HG03060 (cell line): Measurements from ENCODE around the gene EXTL1.

ENCODE experiments used
- ATAC-seq: cut with Tn5 transposase; IDR thresholded peaks from one replicate; pipeline ENCODE4 v1.9.1; 2021; ENCODE audit warnings: low read depth, moderate number of reproducible peaks; ENCODE audit not compliant: unreplicated experiment

EXTL1 gene

DNA sequence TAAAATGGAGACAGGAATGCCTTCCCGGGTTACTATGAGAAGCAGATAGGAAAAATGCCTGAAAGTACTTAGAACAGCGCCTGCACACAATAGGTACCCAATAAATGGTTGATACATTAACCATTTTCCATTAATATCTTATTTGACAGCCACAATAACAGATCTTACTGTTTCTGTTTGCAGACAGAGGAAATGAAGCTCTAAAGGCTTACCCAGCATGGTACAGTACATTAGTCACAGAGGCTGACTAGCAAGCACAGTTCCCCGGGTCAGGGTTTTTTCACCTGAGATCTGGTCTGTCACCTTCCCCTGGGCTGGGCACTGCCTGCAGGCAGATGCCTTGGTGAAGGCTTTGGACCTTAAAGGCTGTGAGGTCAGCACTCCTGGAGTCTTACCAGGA, 43.0 kb downstream of the EXTL1 start:
- no peak for ATAC-seq

DNA sequence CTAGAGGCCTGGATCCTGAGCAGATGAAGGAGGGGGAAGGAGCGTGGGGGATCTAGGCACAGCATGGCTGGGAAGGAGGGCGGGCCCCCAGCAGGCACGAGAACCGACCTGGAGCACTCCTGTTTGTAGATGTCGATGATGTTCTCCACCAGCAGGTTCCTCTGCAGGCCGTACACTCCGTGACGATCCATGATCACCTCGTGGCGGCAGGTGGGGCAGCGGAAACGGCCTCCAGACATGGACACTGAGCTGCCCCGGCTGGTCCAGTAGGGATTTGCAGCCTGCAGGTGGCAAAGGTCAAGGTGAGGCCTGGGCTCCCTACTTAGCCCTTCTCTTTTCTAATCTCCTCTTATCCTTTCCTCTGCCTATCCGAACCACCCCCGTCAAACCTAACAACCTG, 44.6 kb downstream of the EXTL1 start:
- no peak for ATAC-seq

DNA sequence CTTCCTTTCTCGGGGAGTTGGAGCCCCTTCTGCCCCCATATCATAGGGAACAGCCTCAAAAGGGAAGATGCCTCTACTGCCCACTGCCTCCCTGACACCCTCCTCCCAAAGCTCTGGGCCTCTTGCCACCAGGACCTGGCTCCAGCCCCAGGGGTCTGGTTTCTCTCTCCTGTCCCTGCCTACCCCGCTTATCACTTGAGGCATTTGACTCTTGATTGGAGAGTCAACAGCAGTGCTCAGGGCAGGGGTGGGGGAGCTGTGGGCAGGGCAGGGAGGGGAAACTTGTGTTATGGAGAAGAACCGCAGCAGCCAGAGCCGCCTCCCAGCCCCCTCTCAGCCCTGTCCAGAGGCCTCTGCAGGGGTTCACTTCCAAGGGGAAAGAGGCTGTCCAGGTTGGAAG, 45.3 kb downstream of the EXTL1 start:
- ATAC-seq, result no peak

DNA sequence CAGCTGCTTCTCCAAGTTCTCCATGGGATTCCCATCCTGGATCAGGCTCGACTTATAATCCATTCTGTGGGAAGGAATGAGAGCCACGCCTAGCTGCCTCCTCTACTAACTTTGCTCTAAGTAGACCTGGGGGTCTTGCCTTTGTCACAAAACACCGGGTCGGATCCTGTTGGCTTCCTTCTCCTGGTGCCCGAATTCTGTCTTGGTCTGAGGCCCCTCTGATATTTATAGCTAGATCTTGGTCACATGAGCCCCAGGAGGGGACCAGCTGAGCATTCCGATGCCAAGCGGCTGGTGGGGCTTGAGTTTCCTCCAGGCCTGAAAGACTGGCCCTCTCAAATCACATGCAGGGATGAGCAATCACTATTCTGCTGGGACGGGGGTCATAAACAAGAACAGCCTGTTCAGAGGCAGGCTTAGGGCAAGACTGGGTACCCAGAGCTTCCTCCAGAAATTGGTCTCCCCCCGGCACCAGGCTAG, 45.9 kb downstream of the EXTL1 start, which contains the start of gene TRIM63:
TSS of gene TRIM63 (minus strand) at position 199 of the 480 bp plus-strand sequence. CDS start at position 63, 136 bp downstream.
- no peak for ATAC-seq

DNA sequence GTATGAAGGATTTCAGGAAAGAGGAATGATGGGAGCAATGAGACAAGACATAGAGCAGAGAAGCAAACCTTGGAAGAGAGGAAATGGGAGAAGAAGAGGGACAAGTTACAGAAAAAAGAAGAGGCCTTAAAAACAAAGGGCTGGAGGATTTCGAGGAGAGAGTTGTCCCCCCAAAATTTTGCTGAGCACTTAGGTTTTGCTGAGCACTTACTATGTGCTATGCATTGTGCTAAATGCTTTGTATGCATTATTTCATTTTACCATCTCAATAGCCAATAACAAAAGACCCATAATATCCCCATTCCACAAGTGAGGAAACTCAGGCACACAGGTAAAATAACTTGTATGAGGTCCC, 48.3 kb downstream of the EXTL1 start:
- no peak for ATAC-seq

DNA sequence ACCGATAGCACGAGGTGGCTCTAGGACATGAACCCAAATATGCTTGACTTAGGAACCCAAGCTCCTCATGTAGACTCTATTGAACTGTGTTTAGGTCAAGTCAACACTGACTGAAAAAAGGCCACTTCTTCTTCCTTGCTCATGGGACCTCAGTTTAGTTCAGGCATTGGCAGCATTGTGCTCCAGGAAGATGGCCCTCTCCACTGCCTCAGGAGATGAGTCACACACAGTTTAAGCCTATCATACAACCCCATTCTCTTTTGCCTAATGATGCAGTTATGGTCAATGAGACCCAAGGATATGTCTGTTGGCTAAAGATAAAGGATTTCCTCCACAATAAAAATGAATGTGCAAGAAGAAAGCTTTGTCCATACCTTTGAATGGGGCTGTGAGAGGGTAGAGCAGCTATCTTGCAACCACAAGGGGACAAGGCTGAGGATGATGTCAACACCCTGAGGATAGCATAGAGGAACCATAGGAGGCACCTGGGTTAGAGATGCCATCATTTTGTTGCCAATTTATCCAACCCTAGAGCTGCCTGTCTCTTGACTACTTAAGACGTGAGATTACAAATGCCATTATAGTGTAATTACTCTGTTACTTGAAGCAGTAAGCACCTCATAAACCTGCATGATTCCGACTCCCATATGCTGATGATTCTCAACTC, 48.9 kb downstream of the EXTL1 start:
- ATAC-seq, result no peak

DNA sequence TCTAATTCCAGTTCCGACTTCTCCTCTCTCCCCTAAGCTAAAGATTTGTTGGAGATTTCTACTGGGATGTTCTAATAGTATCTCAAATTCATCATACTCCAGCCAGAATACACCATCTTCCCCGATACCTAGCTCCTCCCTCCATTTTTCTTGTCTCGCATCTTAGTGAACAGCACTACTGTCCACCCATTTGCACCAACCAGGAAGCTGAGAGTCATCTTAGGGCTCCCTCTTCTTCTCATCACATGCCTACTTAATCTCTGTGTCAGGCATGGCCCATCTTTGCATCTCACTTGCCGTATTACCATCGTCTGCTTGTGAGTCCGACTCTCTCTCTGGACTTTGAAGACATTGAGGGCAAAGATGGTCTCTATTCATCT, 49.4 kb downstream of the EXTL1 start:
- ATAC-seq, result no peak

DNA sequence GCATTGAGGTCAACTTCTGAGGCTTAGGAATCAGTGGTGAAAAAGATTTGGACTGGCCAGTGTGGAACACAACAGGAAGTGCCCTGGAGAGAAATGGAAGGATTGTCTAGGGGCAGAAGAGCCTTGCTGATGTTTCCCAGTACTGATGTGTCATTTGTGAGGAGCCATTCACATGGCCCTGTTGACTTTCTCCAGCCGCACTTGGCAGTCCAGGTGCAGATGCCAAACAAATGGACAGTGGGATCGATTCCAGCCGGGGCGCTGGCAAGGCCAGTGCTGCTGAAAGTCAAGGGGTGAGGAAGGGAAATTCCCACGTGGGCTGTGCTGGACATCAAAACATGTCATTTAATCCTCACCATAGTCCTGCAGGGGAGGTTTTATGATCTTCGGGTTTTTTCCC, 50.7 kb downstream of the EXTL1 start:
- no peak for ATAC-seq

DNA sequence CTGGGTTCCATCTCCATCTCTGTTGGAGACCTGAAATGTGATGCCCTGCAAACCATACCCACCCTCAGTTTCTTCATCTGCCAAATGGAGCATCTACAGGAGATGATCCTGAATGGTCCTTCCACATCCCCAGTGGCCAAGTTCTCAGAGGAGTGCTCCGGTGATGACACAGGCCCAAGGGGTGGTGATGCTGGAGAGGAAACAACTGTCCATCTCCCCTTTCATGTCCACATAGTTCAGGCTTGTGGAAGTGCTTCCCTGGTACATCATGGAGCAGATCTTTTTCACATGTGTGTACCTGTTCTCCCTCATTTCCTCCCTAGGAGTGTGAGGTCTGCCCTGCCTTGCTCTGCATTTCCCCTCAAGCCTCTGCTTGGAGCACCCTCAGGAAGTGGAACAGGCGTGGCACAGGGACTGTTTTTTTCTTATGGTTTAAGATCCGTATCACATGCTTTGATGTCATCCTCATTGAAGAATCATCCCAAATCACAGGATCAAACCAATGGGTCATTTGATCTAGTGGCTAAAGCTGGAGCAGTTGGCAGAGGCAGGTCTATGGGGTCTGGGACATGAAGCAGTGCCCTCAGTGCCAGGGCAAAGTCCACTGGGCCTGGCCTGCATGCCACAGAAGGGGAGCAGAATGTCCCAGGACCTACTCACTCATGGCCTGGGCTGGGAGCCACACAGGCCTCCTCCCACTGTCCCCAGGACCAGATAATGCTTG, 54.0 kb downstream of the EXTL1 start:
- no peak for ATAC-seq

DNA sequence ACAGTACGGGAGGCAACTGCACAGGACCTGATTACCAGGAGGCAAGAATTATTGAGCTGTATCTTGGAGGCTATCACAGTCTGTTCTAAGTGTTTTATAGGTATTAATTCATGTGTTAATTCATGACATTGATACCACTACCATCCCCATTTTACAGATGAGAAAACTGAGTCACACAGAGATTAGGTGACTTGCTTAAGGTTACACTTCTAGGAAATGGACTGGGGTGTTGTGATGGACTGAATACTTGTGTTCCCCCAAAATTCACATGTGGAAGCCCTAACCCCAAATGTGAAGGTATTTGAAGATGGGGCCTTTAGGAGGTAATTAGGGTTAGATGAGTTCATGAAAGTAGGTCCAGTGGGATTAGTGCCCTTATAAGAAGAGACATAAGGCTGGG, 55.9 kb downstream of the EXTL1 start:
- no peak for ATAC-seq

DNA sequence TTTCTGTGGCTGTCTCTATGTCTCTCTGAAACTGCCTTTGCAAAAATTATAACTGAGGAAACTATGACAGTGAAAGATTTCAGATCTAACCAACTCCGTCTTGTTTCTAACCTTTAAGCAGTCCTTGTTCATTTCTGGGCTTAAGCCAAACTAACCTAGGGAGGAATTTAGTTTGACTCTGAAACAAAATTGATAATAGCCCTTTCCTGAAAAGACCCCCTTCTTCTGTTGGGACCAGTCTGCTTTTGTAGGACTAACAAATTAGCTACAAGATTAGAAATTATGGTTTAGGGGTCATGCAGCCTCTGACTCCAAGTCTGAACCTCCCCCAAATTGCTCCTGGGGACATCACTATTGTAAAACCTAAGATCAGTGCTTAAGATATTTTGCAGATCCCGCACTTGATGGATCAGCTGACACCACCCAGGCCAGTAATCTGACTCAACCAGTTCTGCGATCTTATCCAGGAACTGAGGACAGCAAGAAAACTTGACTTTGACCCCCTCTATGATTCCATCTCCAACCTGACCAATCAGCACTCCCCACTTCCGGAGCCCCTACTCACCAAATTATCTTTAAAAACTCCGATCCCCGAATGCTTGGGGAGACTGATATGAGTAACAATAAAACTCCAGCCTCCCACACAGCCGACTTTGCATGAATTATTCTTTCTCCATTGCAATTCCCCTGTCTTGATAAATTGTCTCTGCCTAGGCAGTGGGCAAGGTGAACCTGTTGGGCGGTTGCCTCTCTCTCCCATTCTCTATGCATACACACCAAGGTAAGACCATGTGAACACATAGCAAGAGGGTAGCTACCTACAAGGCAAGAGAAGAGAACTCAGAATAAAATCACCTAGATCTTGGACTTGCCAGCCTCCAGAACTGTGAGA, 57.0 kb downstream of the EXTL1 start:
- ATAC-seq, result no peak

DNA sequence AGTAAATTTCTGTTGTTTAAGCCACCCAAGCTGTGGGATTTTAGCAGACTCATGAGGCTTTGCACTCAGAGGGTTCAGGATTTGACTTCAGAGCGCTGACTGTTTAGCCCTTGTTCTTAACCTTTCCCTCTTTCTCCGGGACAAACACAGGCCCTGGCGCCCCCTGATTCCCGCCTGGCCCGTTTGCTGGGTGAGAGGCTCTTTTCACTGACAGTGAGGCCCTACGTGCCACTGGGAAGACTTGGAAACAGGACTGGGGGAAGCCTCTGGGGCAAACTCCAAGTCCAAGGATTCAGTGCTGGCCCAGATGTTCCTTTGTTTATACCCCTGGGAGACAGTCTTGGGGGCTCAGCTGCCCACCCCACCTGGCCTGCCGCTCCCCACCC, 57.6 kb downstream of the EXTL1 start:
- no peak for ATAC-seq

DNA sequence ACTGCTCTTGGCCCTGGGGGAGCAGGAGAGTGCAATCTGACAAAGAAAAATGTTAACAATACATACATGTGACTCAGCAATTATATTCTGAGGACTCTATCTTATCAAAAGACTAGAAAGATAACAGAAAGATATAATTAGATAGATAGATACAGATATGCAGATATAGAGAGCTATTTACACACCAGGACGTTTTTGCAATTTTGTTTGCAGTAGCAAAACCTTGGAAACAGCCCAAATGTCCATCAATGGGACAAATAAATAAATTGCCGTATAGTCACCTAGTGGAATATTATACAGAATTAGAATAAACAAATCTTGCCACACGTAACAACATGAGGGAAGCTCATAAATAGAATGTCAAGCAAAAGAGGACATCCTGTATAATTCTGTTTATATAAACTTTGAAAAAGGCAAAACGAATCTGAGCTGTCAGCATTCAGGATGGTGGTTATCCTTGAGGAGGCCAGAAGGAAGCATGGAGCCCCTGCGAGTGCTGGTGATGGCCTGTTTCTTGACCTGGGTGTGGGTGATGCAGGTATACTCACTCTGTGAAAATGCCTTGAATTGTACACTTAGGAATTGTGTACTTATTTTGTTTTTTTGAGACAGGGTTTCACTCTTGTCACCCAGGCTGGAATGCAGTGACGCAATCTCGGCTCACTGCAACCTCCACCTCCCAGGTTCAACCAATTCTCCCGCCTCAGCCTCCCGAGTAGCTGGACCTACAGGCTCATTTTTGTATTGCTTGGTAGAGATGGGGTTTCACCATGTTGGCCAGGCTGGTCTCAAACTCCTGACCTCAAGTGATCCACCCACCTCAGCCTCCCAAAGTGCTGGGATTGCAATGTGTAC, 58.6 kb downstream of the EXTL1 start:
- ATAC-seq, result no peak

DNA sequence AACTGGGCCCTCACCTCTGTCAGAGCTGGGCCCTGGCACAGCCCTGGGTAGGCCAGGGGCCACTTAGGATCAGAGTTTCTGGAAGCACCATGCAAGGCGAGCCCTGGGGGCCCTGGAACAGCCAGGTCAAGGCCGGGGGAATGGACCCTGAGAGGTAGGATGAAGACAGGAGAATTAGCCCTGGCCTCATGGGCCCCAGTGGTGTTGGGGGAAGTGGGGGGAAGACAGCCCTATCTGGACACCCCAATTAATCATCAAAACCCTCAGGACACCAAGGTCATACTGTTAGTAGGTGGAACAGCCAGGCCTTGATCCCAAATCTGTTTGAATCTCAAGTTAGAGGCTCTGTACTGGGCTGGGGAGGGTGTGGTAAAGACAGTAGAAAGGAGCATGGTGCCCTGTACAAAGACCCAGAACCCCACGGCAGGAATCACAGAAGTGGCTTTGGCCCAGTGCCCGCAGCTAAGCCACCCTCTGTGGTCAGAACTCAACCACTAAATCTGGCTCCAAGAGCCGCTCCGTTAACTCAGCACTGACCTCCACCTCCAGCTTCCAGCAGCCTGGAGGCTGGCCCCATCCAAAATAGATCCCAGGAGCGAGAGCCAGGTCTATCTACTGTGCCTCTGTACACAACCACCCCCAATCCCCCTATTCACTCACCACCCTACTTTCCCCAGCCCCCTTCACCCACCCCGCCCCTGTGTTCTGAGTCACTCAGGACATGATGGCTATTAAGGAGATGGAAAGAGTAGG, 59.9 kb downstream of the EXTL1 start:
- no peak for ATAC-seq

DNA sequence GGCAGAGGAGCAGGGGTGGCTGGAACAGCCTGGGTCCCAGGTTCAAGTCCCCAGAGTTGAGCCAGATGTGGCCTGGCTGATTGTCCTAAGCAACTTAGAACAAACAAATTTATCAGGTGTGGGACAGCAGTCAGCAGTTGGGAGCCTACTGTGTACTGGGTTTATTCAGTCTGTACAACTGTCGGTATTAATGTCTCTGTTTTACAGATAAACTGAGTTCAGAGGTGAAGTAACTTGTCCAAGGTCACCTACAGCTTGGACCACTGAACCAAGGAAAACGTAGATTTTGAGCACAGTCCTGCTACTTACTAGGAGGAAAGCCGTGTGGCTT, 60.4 kb downstream of the EXTL1 start:
- no peak for ATAC-seq

DNA sequence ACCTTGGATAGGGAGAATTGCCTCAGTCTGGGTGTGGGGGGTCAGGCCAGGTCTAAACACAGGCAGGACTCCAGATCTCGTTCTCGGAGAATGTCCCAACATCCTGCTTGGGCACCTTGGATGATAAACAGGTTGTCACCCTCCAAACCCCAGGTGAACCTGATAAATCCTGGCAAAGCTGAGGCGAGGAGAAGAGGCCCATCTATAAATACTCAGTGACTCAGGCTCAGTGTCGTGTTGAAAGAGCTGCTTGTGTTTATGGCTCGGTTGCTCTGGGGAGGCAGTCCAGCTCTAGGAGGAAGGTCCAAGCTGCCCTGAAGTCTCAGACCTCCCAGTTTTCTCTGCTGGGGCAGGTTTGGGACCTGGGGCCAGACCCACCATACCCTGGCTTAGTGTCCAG, 61.6 kb downstream of the EXTL1 start:
- ATAC-seq, result no peak

DNA sequence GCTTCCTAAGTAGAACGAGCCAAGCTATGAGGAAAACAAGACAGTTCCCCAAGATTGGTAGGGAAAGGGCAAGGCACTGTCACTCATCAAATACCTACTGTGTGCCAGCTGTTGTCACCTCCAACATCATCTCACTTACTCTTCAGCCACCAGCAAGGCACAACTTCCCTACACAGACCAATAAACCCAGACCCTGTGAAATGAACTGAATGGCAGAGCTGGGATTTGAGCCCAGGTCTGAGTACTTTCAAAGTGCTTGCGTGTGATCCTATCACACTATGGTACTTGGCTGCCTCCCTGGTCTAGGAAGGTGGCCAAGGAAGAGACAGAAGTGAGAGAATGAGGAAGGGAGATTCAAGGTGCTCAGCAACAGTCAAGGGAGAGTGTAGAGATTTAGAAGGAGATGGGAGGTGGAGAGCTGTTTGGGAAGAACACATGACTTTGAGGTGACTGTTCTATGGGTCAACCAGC, 62.6 kb downstream of the EXTL1 start:
- ATAC-seq, result no peak

DNA sequence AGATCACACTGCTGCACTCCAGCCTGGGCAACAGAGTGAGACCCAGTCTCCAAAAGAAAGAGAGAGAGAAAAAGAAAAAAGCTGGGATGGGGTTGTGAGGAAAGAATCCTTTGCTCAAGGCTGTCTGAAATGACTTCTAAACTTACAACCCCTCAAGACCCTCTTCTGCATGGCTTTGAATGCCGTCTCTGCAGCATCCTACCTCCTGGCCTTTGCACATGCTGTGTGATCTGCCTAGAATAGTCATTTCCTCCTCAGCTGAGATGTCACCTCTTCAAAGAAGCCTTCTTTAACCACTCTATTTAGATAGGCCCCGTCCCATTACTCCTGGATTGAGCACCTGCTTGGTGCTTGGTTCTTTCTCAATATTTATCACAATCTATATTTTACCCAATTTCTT, 63.3 kb downstream of the EXTL1 start:
- no peak for ATAC-seq
